GM12878 (cell line): Measurements from ENCODE around the gene PCYOX1L. TPM values are rescaled to one million over a fixed set of nuclear protein-coding genes. Genes with fewer than 3 reads are reported as not detected.

Experiments
- ATAC-seq: fragments of 200-7000 bp; cut with Tn5 transposase; 3 replicates; pipeline ENCODE4 v1.9.1; 2020; ENCODE audit warnings: mild to moderate bottlenecking, moderate library complexity
- BruUV-seq: library from RNA; stranded (reverse); fragments of 400-500 nt; replicated peaks from 2 replicates; lab custom pipeline; 2021; lab: Mats Ljungman, UMichigan
- CTCF ChIA-PET: fragments of 300-600 bp; sonication (Branson Sonifier 250); formaldehyde crosslinking; extraction: SDS; loops from one replicate; lab custom pipeline; 2021; ENCODE audit warnings: inconsistent platforms; lab: Yijun Ruan, JAX
- POLR2A ChIA-PET: fragments of 350-600 bp; formaldehyde crosslinking; extraction: SDS; loops from one replicate; lab custom pipeline; 2021; ENCODE audit warnings: inconsistent platforms; lab: Charles Lee
- RAD21 ChIA-PET: fragments of 300-600 bp; sonication (Branson Sonifier 250); formaldehyde crosslinking; loops from one replicate; lab custom pipeline; 2023; ENCODE audit warnings: antibody characterized with exemption; ENCODE audit not compliant: unreplicated experiment; lab: Charles Lee
- SMC1A ChIA-PET: fragments of 300-600 bp; sonication (Branson Sonifier 250); formaldehyde crosslinking; loops from one replicate; lab custom pipeline; 2023; ENCODE audit not compliant: unreplicated experiment, uncharacterized antibody; lab: Charles Lee
- DNase-seq: peaks from one replicate; pipeline ENCODE4 v3.0.0-alpha.2; 2011; ENCODE audit warnings: low read depth, low spot score
- FAIRE-seq: peaks from 3 replicates; lab custom pipeline; 2011; peaks lifted over from hg19 to GRCh38; lab: Jason Lieb, UNC
- H2AFZ ChIP-seq: 2 replicates; pipeline ENCODE4 v1.6.0; 2011; ENCODE audit warnings: low read depth, low read length, control low read depth; ENCODE audit not compliant: control insufficient read depth
- H3K27ac ChIP-seq: 2 replicates; pipeline ENCODE4 v1.5.1; 2011; ENCODE audit warnings: control low read depth; ENCODE audit not compliant: control insufficient read depth, insufficient read depth
- H3K27me3 ChIP-seq, 2 experiments: replicated peaks in 1 of 2; 2 replicates each; pipeline versions ENCODE4 v1.6.0 to v1.6.1; 2011; ENCODE audit warnings: low read length in 1 of 2; ENCODE audit not compliant: control insufficient read depth in 2 of 2, insufficient read depth in 2 of 2
- H3K36me3 ChIP-seq, 2 experiments: 2 replicates each; pipeline ENCODE4 v1.5.1; 2011; ENCODE audit warnings: low read length in 1 of 2; ENCODE audit not compliant: control insufficient read depth in 2 of 2, insufficient read depth in 2 of 2
- H3K4me1 ChIP-seq: 2 replicates; pipeline ENCODE4 v1.6.1; 2011; ENCODE audit warnings: mild to moderate bottlenecking, low read length, moderate library complexity, mixed read lengths; ENCODE audit not compliant: control insufficient read depth, insufficient read depth
- H3K4me2 ChIP-seq: 2 replicates; pipeline ENCODE4 v1.6.0; 2011; ENCODE audit warnings: control low read depth; ENCODE audit not compliant: control insufficient read depth, insufficient read depth
- H3K4me3 ChIP-seq: fragments of 200-600 bp; sonication (generic); 2 replicates; pipeline ENCODE4 v1.5.1; 2016
- H3K79me2 ChIP-seq: 2 replicates; pipeline ENCODE4 v1.6.0; 2011; ENCODE audit warnings: low read length; ENCODE audit not compliant: control insufficient read depth, insufficient read depth
- H3K9ac ChIP-seq: 2 replicates; pipeline ENCODE4 v1.8.0; 2011; ENCODE audit warnings: low read length, control low read depth, mixed read lengths; ENCODE audit not compliant: control insufficient read depth, insufficient read depth
- H3K9me3 ChIP-seq: replicated peaks from 3 replicates; pipeline ENCODE4 v1.5.1; 2011; ENCODE audit warnings: mild to moderate bottlenecking, low read length; ENCODE audit not compliant: control insufficient read depth, insufficient read depth
- H4K20me1 ChIP-seq: 2 replicates; pipeline ENCODE4 v1.6.0; 2011; ENCODE audit not compliant: control insufficient read depth, insufficient read depth
- BCLAF1 ChIP-seq: fragments of 450-650 bp; IDR thresholded peaks from 2 replicates; pipeline ENCODE4 v1.6.1; 2017; ENCODE audit warnings: antibody characterized with exemption, mild to moderate bottlenecking, moderate library complexity
- BRCA1 ChIP-seq: IDR thresholded peaks from 2 replicates; pipeline ENCODE4 v1.6.1; 2011; ENCODE audit warnings: low read depth, low read length, improper control_type of control experiment
- EZH2 ChIP-seq: IDR thresholded peaks from 2 replicates; pipeline ENCODE4 v1.6.1; 2012; ENCODE audit warnings: low read depth, mild to moderate bottlenecking, control low read depth, inconsistent platforms, low read length, borderline replicate concordance; ENCODE audit not compliant: control insufficient read depth
- FOXK2 ChIP-seq: fragments of 450-650 bp; IDR thresholded peaks from 2 replicates; pipeline ENCODE4 v1.6.1; 2017; ENCODE audit warnings: mild to moderate bottlenecking, moderate library complexity
- GATAD2B ChIP-seq: fragments of 450-650 bp; conservative IDR thresholded peaks from 2 replicates; pipeline ENCODE4 v1.6.1; 2017; ENCODE audit warnings: low read depth, mild to moderate bottlenecking, moderate library complexity
- NKRF ChIP-seq: fragments of 450-650 bp; conservative IDR thresholded peaks from 2 replicates; pipeline ENCODE4 v1.6.1; 2017; ENCODE audit warnings: mild to moderate bottlenecking, moderate library complexity
- NR2F1 ChIP-seq: fragments of 450-650 bp; conservative IDR thresholded peaks from 2 replicates; pipeline ENCODE4 v1.6.1; 2017; ENCODE audit warnings: mild to moderate bottlenecking
- RAD21 ChIP-seq: IDR thresholded peaks from 2 replicates; pipeline ENCODE4 v1.6.1; 2011; ENCODE audit warnings: mild to moderate bottlenecking, low read depth, low read length, moderate library complexity; ENCODE audit not compliant: insufficient read depth
- SMC3 ChIP-seq: IDR thresholded peaks from 2 replicates; pipeline ENCODE4 v1.6.1; 2011; ENCODE audit warnings: low read length, improper control_type of control experiment, borderline replicate concordance
- ZNF24 ChIP-seq: fragments of 450-650 bp; IDR thresholded peaks from 2 replicates; pipeline ENCODE4 v1.6.1; 2017; ENCODE audit warnings: antibody characterized with exemption, mild to moderate bottlenecking
- ZNF592 ChIP-seq: fragments of 450-650 bp; IDR thresholded peaks from 2 replicates; pipeline ENCODE4 v1.6.1; 2017; ENCODE audit warnings: mild to moderate bottlenecking, moderate library complexity
- WGBS: methylation state at CpG from one replicate; pipeline ENCODE4 v1.1.6; 2016; ENCODE audit warnings: low lambda C conversion rate; ENCODE audit not compliant: insufficient replicate concordance, insufficient coverage; ENCODE audit errors: missing lambda C conversion rate; 5-methylcytosine and 5-hydroxymethylcytosine counted together
- in situ Hi-C: fragments of 300-500 bp; cut with MboI; formaldehyde crosslinking; loops from 9 replicates; pipeline ENCODE4 v1.14.3; 2018; ENCODE audit warnings: mixed read lengths
- intact Hi-C: fragments of 100-400 bp; cut with micrococcal nuclease; formaldehyde crosslinking; loops from one replicate; pipeline ENCODE4 v1.14.2; 2022; ENCODE audit not compliant: unreplicated experiment
- polyA plus RNA-seq, 11 experiments: library from polyadenylated mRNA; depleted of rRNA in 4 of 11; unstranded in 6 of 11; stranded (reverse) in 5 of 11; fragments of >200 nt; fragmentation: Nextera tagmentation in 4 of 11; fragmentation: Illumina TruSeq in 1 of 11; extraction: Ambion mirVana in 4 of 11; extraction: Trizol in 1 of 11; gene quantifications; 1 replicate in 1 of 11; 2 replicates in 10 of 11; pipeline versions ENCODE4 v1.2.1 to v1.2.3, GENCODE V29; 2011 to 2016; ENCODE audit warnings: inconsistent platforms in 2 of 11, missing spikeins in 2 of 11, low read depth in 1 of 11
- total RNA-seq, 4 experiments: library from RNA; depleted of rRNA in 3 of 4; stranded (reverse); fragments of >200 nt in 3 of 4; fragmentation: Illumina TruSeq in 1 of 4; extraction: Trizol in 1 of 4; gene quantifications; 2 replicates each; pipeline versions ENCODE4 v1.2.1 to v1.2.3, GENCODE V29; 2013 to 2021

PCYOX1L gene
- total and polyA plus RNA-seq, 10 of the 15 experiments (the other 5 are each of a cell fraction or from before 2014, with no cell fraction given), result 2.9 to 17.0 (median 12.9) TPM

GRCh38 chr5:149315753-149316152, 42.1 kb upstream of the PCYOX1L start (continued):
- TF ChIP-seq BCLAF1, result no peak

GRCh38 chr5:149317281-149318048, 40.4 kb upstream of the PCYOX1L start:
- Histone ChIP-seq H3K27ac (no peak overlapping the region), H2AFZ (peak overlapping the region; percentile 41; the same call in 1 of the 2 replicates), H3K9me3 (no peaks in the 10 kb centered on the region), H3K4me1 (no peaks in the 10 kb centered on the region), H3K36me3 (no peaks in the 10 kb centered on the region), H3K4me2 (no peak overlapping the region), H4K20me1 (no peaks in the 10 kb centered on the region), H3K79me2 (no peaks in the 10 kb centered on the region), H3K4me3 (no peak overlapping the region), H3K9ac (no peak overlapping the region), H3K27me3 (no peaks in the 10 kb centered on the region; a peak in 1 of 4 replicates)
- peak; percentile 86 for FAIRE-seq
- CTCF ChIA-PET, result interaction anchor here (0.8 to 8.0 kb wide), 26 partner anchors 9 to 301 kb away, joined by 3 to 118 read pairs (median 5); partner anchors contain the start of genes GRPEL2 and PCYOX1L
- BruUV-seq, result no TSS peak
- in situ Hi-C loops, result no loop called here
- SMC1A ChIA-PET, result interaction anchor here (0.7 to 2.2 kb wide), 12 partner anchors 9 to 118 kb away, joined by 3 to 15 read pairs (median 4); no protein-coding TSS in a partner anchor
- POLR2A ChIA-PET, result no interaction called here
- no peak for DNase-seq
- RAD21 ChIA-PET, result interaction anchor here (0.6 to 1.8 kb wide), 10 partner anchors 23 to 248 kb away, joined by 3 to 9 read pairs (median 4); no protein-coding TSS in a partner anchor
- peak; percentile 86 for ATAC-seq
- intact Hi-C loops, result loop anchor here (1.0 to 2.0 kb wide), 4 partner anchors 50 to 247 kb away; no protein-coding TSS in a partner anchor
- WGBS, result 35% methylated on average over 13 of the region's 14 CpGs
- TF ChIP-seq SMC3, result peak; percentile 89
- TF ChIP-seq ZNF24, result no peak
- TF ChIP-seq FOXK2, result no peak
- TF ChIP-seq ZNF592, result no peak
- peak; percentile 79 for TF ChIP-seq RAD21
- TF ChIP-seq NKRF, result no peak
- TF ChIP-seq GATAD2B, result no peak
- TF ChIP-seq BRCA1, result no peak
- TF ChIP-seq EZH2, result no peak
- TF ChIP-seq NR2F1, result 0 out of 2 replicates have a peak, but pooled peaks have one; percentile 25
